Adrenal gland (tissue), 12 donors: ENCODE data around the gene INAFM2. TPM values are rescaled to one million over a fixed set of nuclear protein-coding genes. Genes with fewer than 3 reads are reported as not detected.

Source experiments
- DNase-seq, 7 donors: peaks; one replicate each; pipeline ENCODE4 v3.0.0-alpha.2; 2019 to 2020
- H3K27ac ChIP-seq, 5 donors: fragments of 200-600 bp; sonication (generic) in 4 of 5; 1 replicate in 3 of 5; 2 replicates in 2 of 5; pipeline versions ENCODE4 v1.5.1 to v1.8.0; 2016 to 2020; ENCODE audit warnings: mild to moderate bottlenecking in 1 of 5
- H3K27me3 ChIP-seq: fragments of 200-600 bp; 2 replicates; pipeline ENCODE4 v1.8.0; 2021
- H3K36me3 ChIP-seq, 2 donors: fragments of 200-600 bp; replicated peaks in 1 of 2; 1 replicate in 1 of 2; 2 replicates in 1 of 2; pipeline versions ENCODE4 v1.5.1 to v1.8.0; 2018 to 2022
- H3K4me1 ChIP-seq, 2 donors: fragments of 200-600 bp; replicated peaks in 1 of 2; 1 replicate in 1 of 2; 2 replicates in 1 of 2; pipeline versions ENCODE4 v1.5.1 to v1.8.0; 2018 to 2021
- H3K4me3 ChIP-seq, 4 donors: fragments of 200-600 bp; sonication (generic) in 3 of 4; one replicate each; pipeline ENCODE4 v1.5.1; 2016 to 2018
- H3K9me3 ChIP-seq, 3 donors: fragments of 200-600 bp; sonication (generic) in 1 of 3; replicated peaks in 1 of 3; 1 replicate in 2 of 3; 2 replicates in 1 of 3; pipeline versions ENCODE4 v1.5.1 to v1.8.0; 2016 to 2021
- POLR2A ChIP-seq, 2 donors: fragments of 450-650 bp; IDR thresholded peaks; one replicate each; pipeline ENCODE4 v1.6.1; 2017; ENCODE audit warnings: antibody characterized with exemption in 2 of 2, mild to moderate bottlenecking in 2 of 2, moderate library complexity in 1 of 2
- WGBS, 4 donors: extraction: QIAGEN DNeasy Blood & Tissue Kit in 2 of 4; methylation state at CpG; one replicate each; pipeline versions ENCODE4 v1.1.5 to v1.1.7; 2013 to 2017; 5-methylcytosine and 5-hydroxymethylcytosine counted together
- intact Hi-C, 2 donors: fragments of 100-400 bp; cut with DNase I; formaldehyde crosslinking; loops; one replicate each; pipeline versions ENCODE4 v1.14.1 to v1.15.0; 2022 to 2023
- polyA plus RNA-seq, 3 donors: library from polyadenylated mRNA; stranded (reverse); fragments of 200-250 nt in 2 of 3; fragments of 350-450 nt in 1 of 3; fragmentation: Illumina TruSeq in 1 of 3; extraction: RNeasy Lipid Tissue Mini Kit (QIAGEN cat#74804) in 1 of 3; gene quantifications; one replicate each; pipeline ENCODE4 v1.2.3, GENCODE V29; 2013 to 2014
- total RNA-seq, 9 donors: library from RNA; depleted of rRNA in 4 of 9; stranded (reverse); fragments of >200 nt in 4 of 9; fragments of 120-200 nt in 1 of 9; fragmentation: NEBNext Ultra II Directional in 1 of 9; extraction: Animal tissue kit (Norgen Biotek cat#: 25700) in 1 of 9; gene quantifications; one replicate each; pipeline versions ENCODE4 v1.1.0 to v1.2.4, GENCODE V29; 2013 to 2023
- TF ChIP-seq, protein P1 (sequence below), 6 experiments: fragments of 450-650 bp in 4 of 6; fragments of 200-600 bp in 2 of 6; sonication (generic) in 1 of 6; IDR thresholded peaks; 1 replicate in 5 of 6; 2 replicates in 1 of 6; pipeline versions ENCODE4 v1.5.1 to v1.8.0; 2016 to 2021; ENCODE audit warnings: antibody characterized with exemption in 6 of 6, mild to moderate bottlenecking in 2 of 6, moderate library complexity in 1 of 6
- donor health status: healthy with polysubstance abuse.
- donor health status: Bipolar disorder and iron deficiency.
- donor health status: DM: yes; HTN: yes; CAD: no.
- donor health status: DM: no; HTN: no; CAD: no.
- donor health status: DM: no; HTN: no; CAD: no.
- donor health status: DM: yes; HTN: yes; CAD: no.

INAFM2 gene
- total and polyA plus RNA-seq, 12 donors = 10.6 to 25.5 (median 20.1) TPM

DNA sequence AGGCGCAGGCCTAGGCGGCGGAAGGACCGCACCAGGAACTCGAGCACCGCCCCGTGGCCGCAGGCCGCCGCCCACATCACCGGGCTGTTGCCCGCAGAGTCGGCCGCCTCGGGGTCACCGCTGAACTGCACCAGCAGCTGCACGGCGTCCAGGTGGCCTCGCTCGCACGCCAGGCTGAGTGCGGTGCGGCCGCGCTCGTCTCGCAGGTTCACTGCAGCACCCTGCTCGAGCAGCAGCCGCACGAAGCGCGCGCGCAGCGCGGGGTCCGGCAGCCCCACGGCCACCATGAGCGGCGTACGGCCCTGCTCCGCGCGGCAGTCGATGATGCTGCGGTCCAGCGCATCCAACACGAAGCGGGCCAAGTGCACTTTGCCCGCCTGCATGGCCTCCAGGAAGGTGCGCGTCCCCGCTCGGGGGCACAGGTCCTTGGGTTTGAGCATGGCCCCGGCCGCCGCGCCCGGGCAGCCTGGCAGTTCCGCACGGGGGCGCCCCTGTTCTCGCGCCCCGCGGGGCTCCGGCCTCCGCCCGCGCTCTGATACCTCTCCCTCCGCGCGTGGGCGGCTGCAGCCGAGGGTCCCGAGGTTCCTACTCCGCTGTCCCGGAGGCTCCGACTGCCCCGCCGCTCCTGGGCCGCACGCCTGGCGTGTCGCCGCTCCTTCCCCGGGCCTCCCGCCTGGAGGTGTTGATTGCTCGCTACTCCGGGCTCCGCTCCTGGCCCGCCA is 41.2 kb upstream of the INAFM2 start:
- Histone ChIP-seq H3K9me3 (no peaks in the 10 kb centered on the region), H3K36me3 (no peaks in the 10 kb centered on the region), H3K4me3 (peak overlapping the region in 1 of 4 donors; percentile 50), H3K4me1 (peaks cover 14 to 15% of the 10 kb centered on the region in 2 donors), H3K27me3 (peaks cover 47% of the 10 kb centered on the region), H3K27ac (no peak overlapping the region)
- WGBS, 4 donors = 0 to 5% (median 1%) methylated on average over 6 to 92 of the region's 92 CpGs
- DNase-seq = peak in 1 of 7 donors; percentile 43
- intact Hi-C loops = loop anchor here (5.0 kb wide), 2 partner anchors 140 to 145 kb away; no protein-coding TSS in a partner anchor
- no peak for TF ChIP-seq POLR2A (IDR thresholded peaks at IDR 0.05)
- TF ChIP-seq, protein P1, sequence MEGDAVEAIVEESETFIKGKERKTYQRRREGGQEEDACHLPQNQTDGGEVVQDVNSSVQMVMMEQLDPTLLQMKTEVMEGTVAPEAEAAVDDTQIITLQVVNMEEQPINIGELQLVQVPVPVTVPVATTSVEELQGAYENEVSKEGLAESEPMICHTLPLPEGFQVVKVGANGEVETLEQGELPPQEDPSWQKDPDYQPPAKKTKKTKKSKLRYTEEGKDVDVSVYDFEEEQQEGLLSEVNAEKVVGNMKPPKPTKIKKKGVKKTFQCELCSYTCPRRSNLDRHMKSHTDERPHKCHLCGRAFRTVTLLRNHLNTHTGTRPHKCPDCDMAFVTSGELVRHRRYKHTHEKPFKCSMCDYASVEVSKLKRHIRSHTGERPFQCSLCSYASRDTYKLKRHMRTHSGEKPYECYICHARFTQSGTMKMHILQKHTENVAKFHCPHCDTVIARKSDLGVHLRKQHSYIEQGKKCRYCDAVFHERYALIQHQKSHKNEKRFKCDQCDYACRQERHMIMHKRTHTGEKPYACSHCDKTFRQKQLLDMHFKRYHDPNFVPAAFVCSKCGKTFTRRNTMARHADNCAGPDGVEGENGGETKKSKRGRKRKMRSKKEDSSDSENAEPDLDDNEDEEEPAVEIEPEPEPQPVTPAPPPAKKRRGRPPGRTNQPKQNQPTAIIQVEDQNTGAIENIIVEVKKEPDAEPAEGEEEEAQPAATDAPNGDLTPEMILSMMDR (IDR thresholded peaks at IDR 0.05) = peak in 1 of 6 experiments; percentile 18

DNA sequence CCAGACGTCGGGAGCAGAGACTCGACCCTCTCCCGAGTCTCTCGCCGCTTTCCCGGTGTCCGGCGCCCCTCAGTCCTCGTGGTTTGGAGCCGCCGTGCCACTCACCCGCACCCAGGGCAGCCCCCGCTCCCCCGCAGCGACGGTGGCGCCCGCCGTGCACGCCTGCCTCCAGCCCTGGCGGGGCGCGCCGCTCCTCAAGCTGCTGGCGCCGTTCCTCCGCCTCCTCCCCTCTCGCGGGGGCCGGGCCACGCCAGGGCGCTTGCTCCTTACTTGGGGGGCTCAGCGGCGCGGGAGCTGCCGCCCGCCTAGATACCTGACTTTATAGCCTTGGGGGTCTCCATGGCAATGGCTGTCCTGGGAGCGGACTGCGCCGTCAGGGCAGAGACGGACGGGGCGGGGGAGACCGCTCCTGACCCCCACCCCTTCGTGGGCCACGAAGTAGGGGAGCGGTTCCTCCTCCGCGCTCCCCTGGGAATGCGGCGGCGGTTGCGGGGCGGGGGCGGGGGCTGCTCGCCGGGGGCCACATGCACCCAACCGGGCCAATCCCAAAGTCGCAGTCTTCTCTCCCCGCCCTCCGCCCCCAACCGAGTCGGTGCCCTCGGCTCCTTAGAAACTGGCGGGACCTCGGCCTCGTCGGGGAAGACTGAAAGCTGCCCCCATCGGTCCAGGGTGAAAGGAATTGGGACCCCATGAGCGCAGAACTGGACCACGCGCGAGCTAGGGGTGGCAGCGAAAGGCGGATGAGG is 40.5 kb upstream of the INAFM2 start, which contains the start of gene ANKRD63:
Gene ANKRD63, minus strand, starts transcription at position 196 of the 746 bp plus-strand sequence. CDS start 478 bp downstream, outside the sequence.
- TF ChIP-seq, protein P1 (IDR thresholded peaks at IDR 0.05) = no peak
- no peak for TF ChIP-seq POLR2A (IDR thresholded peaks at IDR 0.05)
- H3K27ac ChIP-seq = no peak within 1 kb of the TSS
- H3K9me3 ChIP-seq = no peaks in the 10 kb centered on the region
- WGBS, 4 donors = 2 to 5% (median 3%) methylated on average over 25 to 76 of the region's 76 CpGs
- intact Hi-C loops = loop anchor here (5.0 kb wide), 2 partner anchors 139 to 144 kb away; no protein-coding TSS in a partner anchor
- H3K4me3 ChIP-seq = peak within 1 kb of the TSS in 1 of 4 donors; percentile 50
- peaks cover 47% of the 10 kb centered on the region for H3K27me3 ChIP-seq
- peaks cover 14 to 15% of the 10 kb centered on the region in 2 donors for H3K4me1 ChIP-seq
- H3K36me3 ChIP-seq = no peaks in the 10 kb centered on the region
- DNase-seq = no peak

DNA sequence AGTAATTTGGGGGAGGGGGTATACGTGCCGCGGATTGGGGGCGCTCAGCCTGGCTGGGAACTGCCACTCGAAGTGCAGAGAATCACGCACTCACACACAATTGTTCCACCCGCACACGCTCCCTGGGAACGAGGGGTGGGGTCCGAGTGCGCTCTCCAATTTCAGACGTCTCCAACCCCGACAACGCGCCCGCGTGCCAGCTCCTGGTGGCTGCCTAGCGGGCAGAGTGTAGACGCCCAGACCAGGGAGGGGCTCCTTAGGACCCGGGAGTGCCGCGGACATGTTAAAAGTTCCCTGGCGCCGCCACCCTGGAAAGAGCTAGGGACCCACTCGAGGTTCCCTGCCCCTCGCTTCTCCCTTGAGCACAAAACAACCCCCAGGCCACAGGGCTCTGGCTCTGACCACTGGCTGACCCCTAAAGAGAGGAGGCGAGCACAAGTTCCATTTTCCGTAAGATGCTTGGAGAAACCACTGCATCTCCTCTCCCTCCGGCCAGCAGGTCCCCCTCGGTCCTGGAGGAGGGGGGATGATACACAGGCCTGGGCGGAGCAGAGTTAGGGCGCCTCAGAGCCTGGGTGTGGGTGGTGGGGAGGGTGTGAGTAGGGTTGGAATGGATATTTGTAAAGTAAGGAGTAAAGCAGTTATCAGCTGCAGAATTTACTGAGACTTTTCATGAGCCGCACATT is 39.7 kb upstream of the INAFM2 start:
- Histone ChIP-seq H3K4me3 (no peak overlapping the region), H3K9me3 (no peaks in the 10 kb centered on the region), H3K4me1 (peaks cover 14 to 15% of the 10 kb centered on the region in 2 donors), H3K36me3 (no peaks in the 10 kb centered on the region), H3K27me3 (peaks cover 45% of the 10 kb centered on the region), H3K27ac (no peak overlapping the region)
- TF ChIP-seq, protein P1 (IDR thresholded peaks at IDR 0.05) = no peak
- TF ChIP-seq POLR2A (IDR thresholded peaks at IDR 0.05) = no peak
- no peak for DNase-seq
- 30 to 51% (median 37%) methylated on average over 14 to 33 of the region's 33 CpGs for WGBS, 4 donors
- intact Hi-C loops = loop anchor here (5.0 kb wide), 2 partner anchors 139 to 144 kb away; no protein-coding TSS in a partner anchor

DNA sequence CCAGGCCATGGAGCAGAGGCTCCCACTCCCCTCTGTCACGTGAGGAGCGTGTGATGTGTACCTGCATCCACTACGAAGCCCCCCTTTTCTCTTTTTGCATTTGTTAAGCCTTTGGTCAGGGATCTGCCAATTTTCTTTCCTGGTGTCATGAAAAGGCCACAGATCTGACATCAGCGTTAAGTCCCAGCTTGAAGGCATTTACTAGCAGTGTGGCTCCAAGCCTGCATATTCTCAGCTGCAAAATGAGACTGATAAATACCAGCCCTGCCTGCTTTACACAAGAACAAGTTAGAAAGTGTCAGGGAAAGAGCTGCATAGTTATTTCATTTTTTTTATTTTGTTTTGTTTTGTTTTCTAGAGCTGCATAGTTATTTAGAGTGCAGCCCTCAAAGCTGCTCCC is 38.3 kb upstream of the INAFM2 start:
- Histone ChIP-seq H3K27me3 (peaks cover 36% of the 10 kb centered on the region), H3K9me3 (no peaks in the 10 kb centered on the region), H3K36me3 (no peaks in the 10 kb centered on the region), H3K27ac (no peak overlapping the region), H3K4me1 (peaks cover 14 to 15% of the 10 kb centered on the region in 2 donors), H3K4me3 (no peak overlapping the region)
- TF ChIP-seq, protein P1 (IDR thresholded peaks at IDR 0.05) = no peak
- no peak for TF ChIP-seq POLR2A (IDR thresholded peaks at IDR 0.05)
- intact Hi-C loops = no loop called here
- DNase-seq = no peak
- WGBS, 4 donors = 74 to 81% (median 78%) methylated on average over 4 of the region's 4 CpGs
